Kidney glomerular epithelial cell (primary cell): ENCODE results near the gene CHEK1.
"Not testable (repeated sequence)": the region's sequence is repeated elsewhere in the genome, so short reads cannot be mapped to it uniquely, and the experiment has no call there.

Source experiments
- DNase-seq: peaks from one replicate; lab custom pipeline; 2025; lab: John Stamatoyannopoulos, UW

The CHEK1 gene

DNA sequence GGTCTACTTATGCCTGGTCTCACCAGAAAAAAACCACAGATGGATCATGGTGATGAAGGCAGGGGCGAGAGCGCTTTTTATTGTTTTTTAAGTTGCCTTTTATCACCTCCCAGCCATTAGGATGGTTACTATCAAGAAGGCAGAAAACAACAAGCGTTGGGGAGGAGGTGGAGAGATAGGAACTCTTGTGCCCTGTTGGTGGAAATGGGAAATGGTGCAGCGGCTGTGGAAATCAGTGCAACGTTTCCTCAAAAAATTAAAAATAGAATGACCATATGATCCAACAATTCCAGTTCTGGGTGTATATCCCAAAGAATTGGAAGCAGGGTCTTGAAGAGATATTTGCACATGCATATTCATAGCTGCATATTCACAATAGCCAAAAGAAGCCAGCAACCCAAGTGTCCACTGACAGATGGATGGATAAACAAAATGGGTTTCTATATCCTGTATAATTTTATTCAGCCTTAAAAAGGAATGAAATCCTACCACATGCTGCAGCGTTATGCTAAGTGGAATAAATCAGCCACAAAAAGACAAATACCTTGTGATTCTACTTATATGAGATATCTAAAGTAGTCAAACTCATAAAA lies 76.2 kb downstream of the CHEK1 start:
- no peak for DNase-seq

GRCh38 chr11:125701858-125702621 lies 77.1 kb downstream of the CHEK1 start:
- no peak for DNase-seq

DNA sequence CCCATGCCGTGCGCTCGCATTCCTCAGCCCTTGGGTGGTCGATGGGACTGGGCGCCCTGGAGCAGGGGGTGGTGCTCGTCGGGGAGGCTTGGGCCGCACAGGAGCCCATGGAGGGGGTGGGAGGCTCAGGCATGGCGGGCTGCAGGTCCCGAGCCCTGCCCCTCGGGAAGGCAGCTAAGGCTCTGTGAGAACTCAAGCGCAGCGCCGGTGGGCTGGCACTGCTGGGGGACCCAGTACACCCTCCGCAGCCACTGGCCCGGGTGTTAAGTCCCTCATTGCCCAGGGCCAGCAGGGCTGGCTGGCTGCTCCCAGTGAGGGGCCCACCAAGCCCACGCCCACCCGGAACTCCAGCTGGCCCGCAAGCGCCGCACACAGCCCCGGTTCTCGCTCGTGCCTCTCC lies 79.7 kb downstream of the CHEK1 start:
- not testable (repeated sequence) for DNase-seq

DNA sequence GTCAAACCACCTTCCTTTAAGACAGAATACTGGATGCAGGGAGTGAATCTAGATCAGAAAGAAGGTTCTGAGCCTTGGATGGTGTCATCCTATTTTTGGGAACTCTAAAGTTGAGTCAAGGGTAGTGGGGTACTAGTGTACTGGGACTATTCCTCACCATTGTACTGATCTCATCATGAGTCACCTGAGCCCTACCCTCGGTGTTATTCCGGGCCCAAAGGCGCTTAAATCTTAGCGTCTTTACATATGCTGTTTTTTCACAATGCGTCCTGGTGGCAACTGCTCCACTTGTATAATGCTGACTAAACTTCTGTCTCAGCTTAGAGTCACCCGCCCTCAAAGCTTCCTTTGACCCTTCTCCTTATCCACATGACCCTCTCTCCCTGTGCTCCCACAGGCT lies 95.8 kb downstream of the CHEK1 start:
- DNase-seq = no peak

DNA sequence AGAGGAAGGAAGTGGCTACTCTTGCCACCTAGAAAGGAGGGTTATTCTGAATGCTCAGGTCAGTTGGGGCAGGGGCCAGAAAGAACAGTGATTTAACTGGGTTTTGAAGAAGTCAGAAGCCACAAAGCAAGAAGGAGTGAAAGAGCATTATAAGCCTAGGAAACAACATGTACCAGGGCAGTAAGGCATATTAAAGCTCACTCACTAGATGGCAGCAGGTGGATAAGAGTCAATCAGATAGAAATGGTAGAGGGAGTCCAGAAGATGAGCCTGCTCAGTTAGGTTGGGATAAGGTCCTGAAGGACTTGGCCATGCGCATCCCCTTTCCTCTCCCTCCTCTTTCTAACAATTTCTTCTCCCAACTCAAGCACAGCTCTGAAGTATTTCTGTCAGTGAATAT lies 99.2 kb downstream of the CHEK1 start:
- peak; percentile 27 for DNase-seq
